ENCODE measurements around the gene MPEG1.
A peak's percentile ranks its signal among the peaks of the same experiment; 100 is the strongest.

Gene MPEG1

DNA sequence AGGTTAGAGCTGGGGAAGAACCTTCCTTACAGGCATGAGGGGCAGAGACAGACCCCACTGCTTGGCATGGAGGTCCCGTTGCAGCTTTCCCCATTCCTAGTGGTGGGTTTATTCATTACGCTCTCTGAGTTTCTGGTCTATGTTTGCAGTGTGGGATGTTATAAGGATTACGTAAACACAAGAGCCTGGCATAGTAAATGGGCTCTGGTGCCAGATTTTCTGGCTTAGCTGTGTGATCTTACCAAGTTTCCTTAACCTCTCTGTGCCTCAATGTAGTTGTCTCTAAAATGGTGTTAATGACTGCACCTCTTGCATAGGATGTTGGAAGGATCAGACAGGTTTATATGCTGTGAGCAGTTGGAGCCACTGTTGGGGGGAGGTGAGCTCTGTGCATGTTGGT is 25.7 kb downstream of the MPEG1 start:
- no peak for DNase-seq

DNA sequence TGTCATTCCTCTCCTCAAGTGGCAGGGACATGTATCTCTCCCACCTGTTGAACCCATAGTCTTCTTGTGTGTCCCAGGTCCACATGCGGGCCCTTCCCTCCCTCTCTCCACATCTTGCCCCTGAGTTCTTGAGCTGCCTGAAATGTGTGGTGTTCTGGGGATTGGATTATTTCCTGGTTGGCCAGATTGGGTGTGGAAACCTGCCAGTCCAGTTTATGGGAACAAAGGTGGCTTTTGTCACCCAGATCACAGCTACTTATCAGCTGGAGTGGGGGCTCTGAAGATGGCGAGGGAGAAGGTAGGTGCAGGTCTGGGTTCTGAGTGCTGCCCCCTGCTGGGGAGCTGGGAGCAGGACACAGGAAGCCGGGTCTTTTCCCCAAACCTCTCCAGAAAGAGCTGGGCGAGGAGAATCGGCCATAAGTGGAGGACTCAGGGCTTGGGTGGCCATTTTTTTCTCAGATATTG is 26.6 kb downstream of the MPEG1 start:
- no peak for DNase-seq

DNA sequence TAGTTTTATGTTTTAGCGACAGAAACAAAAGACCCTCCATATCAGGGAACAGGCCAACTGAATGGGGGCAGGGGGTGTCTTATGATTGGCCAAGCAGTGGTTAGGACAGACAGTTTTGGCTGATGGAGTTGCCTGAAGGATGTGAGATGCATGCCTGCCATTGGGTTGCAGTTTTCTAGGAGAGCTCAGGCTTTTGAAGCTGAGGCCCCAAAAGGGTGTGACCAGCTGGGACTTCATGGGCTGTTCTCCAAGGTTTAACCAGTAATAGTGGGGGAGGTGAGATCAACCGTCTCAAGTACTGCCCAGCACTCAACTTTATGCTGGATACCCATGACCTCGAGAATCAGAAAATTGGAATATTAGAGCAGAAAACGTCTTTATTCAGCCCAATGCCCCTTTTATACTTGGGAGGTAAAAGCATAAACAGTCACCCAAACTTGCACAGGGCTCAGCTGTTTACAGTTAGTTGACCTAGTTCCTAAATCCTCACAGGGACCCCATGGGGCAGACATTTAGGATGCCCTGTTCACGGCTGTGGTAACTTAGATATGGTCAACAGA is 27.3 kb downstream of the MPEG1 start:
- no peak for DNase-seq

DNA sequence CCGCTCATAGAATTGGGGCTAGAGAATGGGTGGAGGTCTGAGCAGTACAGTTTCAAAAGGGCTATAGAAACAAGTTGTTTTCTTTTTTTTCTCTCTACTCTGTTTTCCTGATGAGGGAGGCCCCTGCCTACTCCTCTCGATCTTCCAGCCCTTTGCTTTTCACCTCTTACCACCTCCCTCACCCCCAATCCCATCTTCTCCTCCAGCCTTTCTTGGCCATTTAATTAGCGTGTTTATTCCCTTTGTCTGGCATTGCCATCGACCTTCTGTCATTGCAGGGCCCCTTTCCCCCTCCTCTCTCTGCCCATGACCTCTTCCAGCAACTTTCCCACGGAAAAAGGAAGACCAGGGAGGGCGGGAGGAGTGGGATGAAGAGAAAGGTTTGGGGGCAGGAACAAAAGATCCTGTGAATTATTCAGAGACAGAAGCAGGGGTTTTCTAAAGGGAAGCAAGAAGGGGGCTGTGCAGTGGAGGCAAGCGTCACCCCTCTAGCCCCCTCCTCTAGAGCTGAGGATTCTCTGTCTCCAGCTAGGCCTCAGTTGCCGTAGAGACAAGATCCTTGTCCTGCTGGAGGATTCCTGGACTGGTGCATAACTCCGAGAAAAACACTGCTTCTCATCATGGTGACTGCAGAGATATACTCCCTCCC is 27.9 kb downstream of the MPEG1 start:
- DNase-seq, result no peak

DNA sequence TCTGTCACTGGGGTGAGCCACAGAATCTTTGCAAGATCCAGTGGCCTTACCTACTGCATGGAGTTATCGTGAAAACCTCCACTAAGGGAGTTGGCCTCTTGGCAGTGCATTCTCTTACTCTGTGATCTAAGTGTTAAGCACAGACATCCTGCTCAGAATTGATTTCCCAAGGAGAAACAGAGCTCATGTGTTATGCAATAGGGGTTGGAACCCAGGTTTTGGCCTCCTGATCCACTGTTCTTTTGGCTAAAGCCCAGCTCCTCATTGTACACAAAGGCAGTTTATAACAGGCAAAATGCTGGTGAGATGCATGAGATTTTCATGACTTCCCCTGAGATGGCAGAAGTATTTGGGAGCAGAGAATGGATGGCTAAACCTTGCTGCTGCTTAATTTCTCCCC is 29.0 kb downstream of the MPEG1 start:
- no peak for DNase-seq

DNA sequence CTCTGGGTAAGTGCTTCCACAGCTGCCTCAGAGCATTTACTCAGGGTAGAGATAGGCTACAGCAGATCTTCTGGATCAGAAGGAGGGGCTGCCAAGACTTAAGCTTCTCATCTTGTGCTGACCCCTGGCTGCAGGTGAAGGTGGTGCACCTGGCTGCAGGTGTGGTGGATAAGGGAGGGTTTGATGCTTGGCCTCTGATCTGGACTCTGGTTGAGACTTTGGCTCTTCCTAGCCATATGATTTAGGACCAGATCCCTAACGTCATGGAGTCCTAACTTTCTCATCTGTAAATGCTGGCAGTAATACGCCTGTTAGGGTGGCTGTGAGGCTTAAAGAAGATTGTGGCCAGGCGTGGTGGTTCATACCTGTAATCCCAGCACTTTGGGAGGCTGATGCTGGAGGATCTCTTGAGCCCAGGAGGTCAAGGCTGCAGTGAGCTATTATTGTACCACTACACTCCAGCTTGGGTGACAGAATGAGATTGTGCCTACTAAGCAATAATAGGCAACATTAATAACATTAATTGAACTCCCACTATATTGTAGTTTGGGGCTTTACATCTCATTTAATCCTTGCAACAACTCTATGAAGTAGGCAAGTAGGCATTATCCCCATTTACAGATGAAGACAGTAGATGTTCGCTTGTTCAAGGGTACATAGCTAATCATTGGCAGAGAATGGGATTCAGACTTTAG is 30.1 kb downstream of the MPEG1 start:
- no peak for DNase-seq

DNA sequence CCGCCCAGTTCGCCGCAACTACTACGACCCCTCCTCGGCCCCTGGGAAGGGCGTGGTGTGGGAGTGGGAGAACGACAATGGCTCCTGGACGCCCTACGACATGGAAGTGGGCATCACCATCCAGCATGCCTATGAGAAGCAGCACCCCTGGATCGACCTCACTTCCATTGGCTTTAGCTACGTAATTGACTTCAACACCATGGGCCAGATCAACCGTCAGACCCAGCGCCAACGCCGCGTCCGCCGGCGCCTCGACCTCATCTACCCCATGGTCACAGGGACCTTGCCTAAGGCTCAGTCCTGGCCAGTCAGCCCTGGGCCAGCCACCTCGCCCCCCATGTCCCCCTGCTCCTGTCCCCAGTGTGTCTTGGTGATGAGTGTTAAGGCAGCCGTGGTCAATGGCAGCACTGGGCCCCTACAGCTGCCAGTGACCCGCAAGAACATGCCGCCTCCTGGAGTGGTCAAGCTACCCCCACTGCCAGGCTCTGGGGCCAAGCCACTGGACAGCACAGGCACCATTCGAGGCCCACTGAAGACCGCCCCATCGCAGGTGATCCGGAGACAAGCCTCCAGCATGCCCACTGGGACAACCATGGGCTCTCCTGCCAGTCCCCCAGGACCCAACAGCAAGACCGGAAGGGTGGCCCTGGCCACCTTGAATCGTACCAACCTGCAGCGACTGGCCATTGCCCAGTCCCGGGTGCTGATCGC is 30.8 kb downstream of the MPEG1 start:
- no peak for DNase-seq

DNA sequence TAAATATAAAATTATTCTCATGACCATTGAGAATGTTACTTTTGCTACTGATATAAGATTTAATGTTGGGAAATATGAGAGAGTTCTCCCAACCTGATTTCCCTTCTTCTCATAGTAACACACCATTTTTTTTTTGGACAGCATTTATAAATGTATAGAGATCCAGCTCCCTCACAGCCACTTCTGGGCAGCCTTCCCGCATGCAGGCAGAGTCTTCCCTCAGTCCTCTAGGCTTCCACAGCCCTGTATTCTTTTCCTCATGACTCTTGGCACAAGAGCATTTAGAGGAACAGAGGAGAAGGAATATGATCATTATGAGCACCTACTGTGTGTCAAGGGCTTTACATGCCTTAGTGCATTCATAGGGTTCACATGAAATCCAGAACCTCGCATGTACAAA is 31.8 kb downstream of the MPEG1 start:
- DNase-seq, result no peak

DNA sequence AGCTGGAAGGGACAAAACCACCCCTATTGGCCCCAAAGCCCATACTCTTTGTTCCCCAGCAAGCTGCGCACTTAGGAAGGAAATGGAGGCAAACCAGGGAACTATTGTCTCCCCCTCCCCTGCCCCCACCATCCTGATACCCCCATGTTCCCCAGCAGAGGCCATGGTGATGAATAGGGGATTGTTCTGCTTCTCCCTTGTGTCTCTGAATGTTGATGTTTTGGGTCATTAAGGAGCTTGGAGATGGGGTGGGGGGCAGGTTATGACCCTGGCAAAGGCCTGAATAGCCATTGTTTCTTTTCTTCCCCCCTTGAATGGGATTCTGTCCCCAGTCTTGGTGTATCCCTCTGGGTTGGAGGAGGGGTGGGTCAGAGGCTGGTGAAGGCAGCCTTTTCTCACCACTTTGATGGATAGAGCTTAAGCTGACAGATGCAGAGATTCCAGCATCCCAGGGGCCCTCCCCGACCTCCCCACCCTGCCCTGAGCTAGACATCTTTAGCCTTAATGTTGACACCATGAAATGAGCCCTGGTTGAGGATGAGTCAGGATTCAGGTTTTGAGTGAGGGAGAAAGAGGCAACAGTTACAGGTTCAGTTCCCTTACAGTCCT is 32.5 kb downstream of the MPEG1 start:
- no peak for DNase-seq

DNA sequence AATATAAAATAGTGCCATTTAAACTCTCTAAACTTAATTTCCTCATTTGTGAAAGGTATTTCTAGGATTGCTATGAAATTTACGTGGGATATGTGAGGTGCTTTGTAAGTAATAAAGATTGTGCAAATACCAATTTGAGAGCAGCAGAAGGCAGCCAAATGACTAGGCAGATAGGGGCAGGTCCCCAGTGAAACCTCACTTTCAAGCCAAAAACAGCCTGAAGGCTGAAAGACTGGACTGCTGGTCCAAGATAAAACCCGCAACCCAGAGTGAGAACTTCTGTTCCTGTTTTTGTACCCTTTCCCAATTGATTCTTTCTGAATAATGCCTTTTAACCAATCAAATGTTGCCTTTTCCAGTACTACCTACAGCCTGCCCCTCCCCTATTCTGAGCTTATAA is 33.6 kb downstream of the MPEG1 start:
- no peak for DNase-seq

DNA sequence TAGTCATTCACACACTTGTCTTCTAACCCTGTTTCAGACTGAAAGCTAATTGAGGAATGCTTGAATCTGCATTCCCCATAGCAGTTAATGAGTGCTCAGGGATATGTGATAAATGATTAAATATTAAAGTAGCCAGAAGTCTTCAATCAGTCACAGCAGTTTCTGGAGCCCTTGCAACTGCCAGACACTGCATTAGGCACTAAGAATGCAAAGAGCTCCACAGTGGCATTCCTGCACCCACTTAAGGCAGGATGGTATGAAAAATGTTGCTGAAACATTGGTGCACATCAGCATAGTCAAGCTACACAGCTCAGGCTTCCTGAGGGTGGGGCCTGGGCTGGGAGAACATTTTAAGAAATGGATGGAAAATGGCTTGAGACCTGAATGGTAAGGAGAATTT is 34.3 kb downstream of the MPEG1 start:
- no peak for DNase-seq

DNA sequence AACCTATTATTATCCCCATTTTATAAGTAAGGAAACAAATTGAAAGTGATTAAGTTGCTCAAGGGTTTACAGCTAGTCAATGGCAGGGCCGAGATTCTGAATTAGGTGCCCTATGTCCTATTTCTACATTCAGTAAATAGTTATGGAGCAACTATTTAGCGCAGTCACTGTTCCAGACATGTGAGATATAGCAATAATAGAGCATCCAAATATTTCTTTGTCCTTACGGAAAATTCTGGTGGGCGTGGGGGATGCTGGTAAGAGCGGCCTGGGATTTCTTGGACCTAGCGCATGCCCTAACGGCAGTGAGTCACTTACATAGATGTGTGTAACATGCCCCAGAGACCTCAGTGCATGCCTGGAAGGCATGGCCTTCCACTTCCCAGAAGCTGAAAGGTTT is 36.4 kb downstream of the MPEG1 start:
- DNase-seq, result no peak

DNA sequence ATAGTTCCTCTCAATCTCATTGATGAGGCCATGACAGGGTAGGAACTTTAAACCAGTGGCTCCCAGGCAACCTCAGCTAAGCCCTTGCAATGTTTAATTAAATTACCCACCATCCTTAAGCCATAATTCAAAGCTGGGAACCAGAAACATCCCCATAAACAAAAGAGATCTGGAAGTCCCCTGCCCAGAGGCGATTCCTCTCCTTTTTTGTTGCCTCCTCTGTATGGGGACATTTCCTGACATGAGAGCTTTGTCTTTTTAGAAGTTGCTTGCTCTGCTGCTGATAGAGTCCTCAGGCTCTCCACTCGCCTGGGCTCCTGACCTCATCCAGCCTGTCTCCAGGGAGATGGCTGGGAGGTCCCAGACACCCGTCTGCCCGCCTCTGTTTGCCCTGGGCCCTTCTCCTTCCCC is 37.6 kb downstream of the MPEG1 start:
- DNase-seq, result no peak

DNA sequence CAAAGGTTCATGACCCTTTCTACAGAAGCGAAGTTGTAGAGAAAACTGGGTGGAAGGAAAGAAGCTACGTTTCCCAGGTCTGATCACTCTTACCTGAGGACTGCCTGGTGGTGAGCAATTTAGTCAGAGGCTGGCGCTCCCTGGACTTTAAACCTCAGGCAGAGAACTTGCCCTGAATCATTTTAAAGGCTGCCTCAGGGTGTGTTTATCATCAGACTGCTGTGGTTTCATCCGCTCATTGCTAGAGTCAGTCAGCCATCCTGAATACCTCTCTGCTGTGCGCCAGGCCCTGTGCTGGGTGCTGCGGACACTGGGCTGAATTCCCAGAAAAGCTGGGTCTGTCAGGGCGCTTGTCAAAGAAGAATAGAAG is 38.1 kb downstream of the MPEG1 start:
- DNase-seq, result no peak

DNA sequence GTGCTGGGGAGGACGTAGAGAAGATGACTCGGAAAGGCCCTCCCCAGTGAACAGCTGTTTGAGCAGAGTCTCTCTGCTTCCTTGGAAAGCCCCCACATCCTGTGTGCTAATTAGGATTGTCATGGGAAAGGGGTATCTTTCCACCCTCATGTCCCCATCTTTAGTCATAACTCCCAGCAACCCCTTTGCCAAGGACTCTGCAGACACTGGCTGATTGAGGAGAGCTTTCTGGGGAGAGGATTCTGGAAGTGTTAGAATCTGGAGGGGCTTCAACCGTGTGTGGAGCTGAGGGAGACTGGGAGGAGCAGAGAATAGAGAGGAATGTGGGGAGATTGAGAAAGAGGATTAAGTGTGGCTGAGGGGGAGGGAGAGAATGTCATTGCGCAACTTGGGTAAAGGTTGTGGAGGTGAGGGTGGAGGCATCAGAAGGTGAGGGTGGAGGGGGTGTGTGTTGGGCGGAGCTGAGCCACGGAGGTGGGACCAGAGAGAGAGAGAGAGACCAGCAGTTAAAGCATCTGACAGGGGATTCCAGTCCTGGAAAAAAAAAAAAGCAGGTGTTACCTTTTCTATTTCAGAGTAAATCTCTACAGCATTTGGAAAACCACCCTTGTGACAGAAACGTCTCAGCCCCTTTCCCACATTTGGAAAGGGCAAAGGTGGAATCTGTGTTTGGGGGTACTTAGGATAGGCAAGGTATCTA is 38.6 kb downstream of the MPEG1 start:
- no peak for DNase-seq

DNA sequence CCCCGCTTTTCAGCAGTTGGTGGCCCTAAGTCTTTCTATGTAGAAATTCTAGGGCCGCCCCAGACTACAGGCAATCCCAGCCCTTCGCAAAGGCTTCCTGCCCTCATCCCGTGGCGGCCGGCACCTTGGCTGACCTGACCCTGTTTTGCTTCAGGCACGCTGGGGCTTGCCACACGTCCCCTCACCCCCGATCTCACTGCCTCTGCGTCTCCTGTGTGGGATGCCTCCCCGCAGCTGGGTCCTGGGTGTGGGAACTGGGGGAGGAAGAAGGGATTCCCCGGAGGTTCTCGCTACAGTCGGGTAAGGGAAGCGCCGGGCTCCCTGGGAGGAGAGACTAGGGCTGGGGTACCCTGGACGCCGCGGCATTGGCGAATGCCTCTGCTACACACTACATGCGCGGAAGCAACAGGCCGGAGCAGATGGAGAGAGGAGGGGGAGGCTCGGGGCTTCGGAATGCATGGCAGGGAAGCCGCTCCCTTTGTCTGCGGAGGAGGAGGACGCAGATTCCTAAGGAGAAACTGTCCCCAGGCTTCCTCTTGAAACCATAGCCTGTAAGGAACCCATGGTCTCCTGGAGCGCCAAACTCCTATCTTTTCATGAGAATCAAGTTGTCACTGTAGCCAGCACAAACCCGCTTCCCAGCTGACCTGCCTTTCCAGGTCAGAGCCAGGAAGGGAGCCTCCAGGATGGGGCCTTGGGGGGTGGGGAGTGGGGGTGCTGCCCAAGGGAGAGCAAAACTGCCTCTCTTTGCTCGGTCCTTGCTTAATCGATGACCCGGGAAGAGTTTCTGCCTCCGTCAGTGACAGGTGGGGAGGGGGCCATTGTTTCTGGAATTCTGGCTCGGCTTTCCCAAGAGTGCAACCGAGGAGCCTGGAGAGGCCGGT is 39.4 kb downstream of the MPEG1 start:
- no peak for DNase-seq

DNA sequence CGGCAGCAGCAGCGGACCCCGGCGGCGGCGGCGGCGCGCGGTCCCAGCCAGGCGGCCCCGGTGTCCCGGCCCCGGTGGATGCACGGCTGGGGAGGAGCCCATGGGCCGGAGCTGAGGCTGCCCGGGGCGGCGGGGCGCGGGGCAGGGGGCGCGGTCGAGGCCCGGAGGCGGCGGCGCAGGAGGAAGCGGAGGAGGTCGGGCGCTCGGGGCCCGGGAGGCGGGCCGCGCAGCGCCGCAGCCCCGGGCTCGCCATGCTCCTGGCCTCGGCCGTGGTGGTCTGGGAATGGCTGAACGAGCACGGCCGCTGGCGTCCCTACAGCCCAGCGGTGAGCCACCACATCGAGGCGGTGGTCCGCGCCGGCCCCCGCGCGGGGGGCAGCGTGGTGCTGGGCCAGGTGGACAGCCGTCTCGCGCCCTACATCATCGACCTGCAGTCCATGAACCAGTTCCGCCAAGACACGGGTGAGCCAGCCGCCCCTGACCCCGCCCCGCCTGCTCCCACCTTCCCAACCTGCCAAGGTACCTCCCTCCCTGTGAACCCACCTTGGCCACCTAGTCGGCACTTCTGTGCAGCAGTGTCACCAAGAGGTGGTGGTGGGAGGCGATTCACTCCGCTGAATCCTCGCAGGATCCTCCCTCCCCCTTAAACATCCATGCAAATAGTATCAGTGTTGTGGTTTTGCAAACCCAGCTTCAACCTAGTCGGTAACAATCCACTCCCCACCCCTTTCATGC is 40.2 kb downstream of the MPEG1 start:
- DNase-seq, result no peak

DNA sequence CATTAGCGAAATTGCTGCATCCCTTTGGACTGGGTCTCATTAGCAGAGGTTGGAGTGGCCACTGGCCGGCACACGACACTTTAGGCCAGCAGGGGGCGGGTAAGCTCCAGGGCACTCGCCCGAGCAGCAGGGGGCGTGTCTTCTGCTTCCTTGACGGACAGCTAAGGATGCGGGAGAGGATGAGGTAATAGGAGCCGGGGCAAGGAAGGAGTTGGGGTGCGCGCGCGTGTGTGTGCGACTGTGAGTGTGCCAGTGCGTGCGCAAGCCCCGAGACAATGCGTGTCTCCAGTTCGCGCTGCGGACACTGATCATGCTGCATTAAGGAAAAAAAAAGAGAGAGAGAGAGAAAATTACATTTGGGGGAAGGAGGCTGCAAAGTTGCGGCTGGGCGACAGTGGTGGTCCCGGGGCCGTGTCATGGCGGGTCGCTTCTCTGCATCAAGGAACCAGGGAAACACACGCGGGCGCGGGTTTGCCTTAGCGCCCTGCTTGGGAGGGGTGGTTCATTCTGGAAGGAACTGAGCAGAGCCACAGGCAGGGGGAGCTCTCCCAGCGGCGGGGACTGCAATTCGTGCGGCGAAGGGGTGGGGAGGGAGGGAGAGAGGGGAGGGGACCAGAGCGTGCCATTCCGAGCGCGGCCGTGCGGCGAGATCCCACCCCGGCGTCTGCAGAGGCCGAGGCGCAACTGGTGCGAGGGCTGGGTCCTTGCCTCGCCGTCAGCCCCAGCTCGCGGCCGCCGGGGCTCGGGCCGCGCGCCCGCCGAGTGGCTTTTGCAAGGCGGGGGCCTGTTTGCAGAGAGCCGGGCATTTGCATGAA is 41.0 kb downstream of the MPEG1 start, which contains the start of gene DTX4:
Gene DTX4 (plus strand): TSS at position 625 of the 815 bp plus-strand sequence. CDS start 464 bp downstream, outside the sequence.
- peak; percentile 56 for DNase-seq

DNA sequence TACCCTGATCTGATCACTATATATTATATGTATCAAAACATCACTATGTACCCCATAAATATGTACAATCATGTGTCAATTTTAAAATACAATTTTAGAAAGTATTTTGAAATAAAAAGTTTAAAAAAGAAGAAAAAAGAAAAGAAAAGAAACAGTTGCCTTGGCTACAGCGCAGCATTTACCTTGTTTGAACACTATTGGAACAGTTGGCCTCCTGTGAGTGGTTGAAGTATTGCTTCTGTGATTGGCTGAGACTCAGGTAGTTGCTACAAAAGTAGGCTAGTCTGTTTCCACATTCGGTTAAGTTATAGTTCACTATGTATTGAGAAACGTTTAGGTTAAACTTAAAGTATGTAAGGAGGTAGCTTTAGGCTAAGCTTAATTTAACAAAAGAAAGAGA is 48.7 kb downstream of the MPEG1 start:
- DNase-seq, result no peak

Data from NCI-H1694 treated with DMSO at 0.1 percent for 48 hours (cell line).